Measurements from ENCODE around the gene TCF7L2.

TCF7L2 gene

DNA sequence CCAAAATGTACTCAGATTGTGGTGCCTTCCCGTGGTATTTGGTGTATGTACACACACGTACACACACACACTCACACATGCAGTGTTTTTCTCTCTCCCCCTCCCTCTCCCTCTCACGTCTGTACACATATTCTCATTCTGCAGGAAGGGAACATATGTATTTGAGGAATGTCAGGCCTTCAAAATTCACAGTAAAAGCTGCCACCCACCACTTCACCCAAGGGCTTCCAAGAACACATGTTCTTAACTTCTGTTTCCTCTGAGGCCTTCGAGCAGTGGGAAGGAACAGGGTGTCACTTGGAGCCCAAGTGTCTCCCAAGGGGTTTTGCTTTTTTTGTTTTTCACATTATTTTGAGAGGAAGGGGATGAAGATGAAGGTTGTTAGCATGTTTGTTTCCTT lies 198.9 kb downstream of the TCF7L2 start:
- no peak for DNase-seq (ENCODE audit: low spot score)

DNA sequence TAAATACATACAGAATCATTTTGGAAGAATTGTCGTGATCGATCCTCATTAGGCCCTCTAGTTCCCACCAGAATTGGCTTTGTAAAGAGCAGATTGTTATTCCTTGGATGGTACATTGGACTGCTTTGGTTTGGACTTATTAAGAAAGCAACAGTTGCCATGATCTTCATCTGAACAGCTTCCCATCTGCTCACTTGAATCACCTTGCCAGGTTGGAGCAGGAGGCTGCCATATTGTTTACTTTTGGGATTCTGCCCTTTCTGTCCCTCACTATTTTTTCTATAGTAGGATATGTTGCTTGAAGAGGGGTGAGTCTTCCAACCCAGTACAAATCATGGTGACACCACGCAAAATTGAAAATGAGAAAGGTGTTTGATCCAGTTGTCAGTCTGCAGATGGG lies 199.6 kb downstream of the TCF7L2 start:
- no peak for DNase-seq (ENCODE audit: low spot score)

- no peak for DNase-seq (ENCODE audit: low spot score)
Measured at GRCh38 chr10:113151190-113151666, 201.2 kb downstream of the TCF7L2 start.

GRCh38 chr10:113153493-113154102 lies 203.6 kb downstream of the TCF7L2 start:
- DNase-seq (ENCODE audit: low spot score), result no peak

DNA sequence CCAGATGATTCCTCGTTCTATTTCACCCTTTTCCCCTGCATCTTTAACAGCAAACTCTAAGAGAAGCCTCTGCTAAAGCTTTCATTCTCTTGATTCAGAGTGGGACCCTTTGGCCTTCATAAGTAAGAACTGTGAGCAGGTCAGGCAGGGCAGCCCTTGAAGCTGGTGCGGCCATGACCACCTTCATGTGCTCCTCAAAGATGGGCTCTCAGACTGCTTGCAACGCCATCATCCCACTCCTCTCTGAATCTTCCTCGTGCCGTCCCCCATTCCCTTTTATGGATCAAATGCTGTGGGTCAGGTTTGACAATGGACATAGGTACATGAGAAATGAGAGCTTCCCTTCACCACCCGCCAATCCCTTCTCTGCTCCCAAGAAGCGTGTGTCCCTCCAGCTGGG lies 207.4 kb downstream of the TCF7L2 start:
- DNase-seq (ENCODE audit: low spot score), result no peak

DNA sequence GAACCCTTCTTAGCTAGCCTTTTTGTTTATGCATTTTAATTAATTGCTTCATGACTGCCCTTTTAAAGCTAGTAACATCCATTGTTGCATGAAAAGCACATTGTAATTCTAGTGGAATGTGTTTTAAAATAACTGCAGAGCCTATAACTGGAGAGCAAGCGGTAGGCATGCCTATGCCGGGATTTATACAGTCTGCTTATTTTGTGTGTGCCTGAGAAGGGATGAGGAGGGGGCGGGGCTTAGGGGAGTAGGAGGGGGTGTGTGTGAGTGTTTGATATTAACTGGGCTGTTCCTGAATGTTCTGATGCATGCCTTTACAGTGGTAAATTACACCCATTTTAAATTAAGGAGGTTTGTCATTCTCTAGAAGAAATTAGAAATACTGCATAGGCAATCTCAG lies 208.1 kb downstream of the TCF7L2 start:
- no peak for DNase-seq (ENCODE audit: low spot score)

GRCh38 chr10:113159563-113159962 lies 209.5 kb downstream of the TCF7L2 start:
- no peak for DNase-seq (ENCODE audit: low spot score)

GRCh38 chr10:113160641-113161040 lies 210.6 kb downstream of the TCF7L2 start:
- no peak for DNase-seq (ENCODE audit: low spot score)

DNA sequence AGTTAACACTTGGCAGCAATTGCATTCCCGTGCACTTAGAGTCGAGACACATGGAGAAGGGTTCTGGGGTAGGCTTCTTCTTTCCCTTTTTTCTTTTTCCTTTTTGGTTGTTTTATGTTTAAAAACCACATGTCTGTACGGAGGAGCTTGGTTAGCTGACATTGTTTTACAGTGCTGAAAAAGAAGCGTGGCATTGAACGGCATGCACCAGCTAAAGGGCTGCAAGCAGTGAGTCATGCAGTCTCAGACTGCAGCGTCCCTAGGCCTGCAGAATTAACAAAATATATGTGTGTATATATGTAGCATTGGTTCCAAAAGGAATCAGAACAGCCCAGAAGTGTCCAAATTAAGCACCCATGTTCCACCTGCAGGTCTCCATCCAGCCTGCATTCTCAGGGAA lies 211.0 kb downstream of the TCF7L2 start:
- no peak for DNase-seq (ENCODE audit: low spot score)

- DNase-seq (ENCODE audit: low spot score), result no peak
Measured at GRCh38 chr10:113162960-113163359, 212.9 kb downstream of the TCF7L2 start.

DNA sequence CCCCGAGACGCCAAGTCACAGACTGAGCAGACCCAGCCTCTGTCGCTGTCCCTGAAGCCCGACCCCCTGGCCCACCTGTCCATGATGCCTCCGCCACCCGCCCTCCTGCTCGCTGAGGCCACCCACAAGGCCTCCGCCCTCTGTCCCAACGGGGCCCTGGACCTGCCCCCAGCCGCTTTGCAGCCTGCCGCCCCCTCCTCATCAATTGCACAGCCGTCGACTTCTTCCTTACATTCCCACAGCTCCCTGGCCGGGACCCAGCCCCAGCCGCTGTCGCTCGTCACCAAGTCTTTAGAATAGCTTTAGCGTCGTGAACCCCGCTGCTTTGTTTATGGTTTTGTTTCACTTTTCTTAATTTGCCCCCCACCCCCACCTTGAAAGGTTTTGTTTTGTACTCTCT lies 215.6 kb downstream of the TCF7L2 start:
- no peak for DNase-seq (ENCODE audit: low spot score)

DNA sequence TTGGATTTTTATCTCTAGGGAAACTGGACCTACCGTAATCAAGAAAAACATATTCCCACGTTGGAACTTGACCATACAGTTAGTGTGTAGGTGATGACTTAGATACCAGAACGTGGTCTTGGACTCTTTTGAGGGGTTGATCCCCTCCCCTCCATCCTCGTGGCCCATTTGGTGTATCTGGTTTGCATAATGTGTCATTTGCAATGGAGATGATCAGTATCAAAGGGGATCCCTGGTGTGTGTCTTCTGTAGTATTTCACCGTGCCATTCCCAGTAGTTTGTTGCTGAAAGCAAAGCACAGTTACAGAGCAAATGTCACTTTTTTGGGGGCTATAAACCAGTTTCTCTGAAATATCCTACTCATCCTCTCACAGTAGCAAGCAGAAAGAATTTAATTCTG lies 217.7 kb downstream of the TCF7L2 start:
- DNase-seq (ENCODE audit: low spot score), result no peak

DNA sequence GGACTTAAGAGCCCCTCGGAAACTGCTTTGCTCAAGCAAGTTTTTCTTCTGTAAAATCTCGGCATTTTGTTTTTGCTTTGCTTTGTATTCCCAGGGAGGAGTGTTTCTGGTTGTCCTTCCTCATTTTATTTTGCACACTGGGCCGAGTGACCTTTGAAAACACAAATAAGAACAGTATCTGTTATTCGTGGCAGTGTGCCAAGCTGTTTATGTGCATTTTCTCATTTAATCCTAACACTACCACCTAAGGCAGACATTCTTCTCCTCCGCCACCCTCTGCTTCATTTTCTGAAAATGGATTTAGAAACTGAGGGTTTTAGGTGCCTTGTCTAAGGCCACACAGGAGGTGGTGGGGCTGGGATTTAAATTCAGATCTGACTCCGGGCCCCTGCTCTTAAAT lies 218.5 kb downstream of the TCF7L2 start:
- DNase-seq (ENCODE audit: low spot score), result no peak

DNA sequence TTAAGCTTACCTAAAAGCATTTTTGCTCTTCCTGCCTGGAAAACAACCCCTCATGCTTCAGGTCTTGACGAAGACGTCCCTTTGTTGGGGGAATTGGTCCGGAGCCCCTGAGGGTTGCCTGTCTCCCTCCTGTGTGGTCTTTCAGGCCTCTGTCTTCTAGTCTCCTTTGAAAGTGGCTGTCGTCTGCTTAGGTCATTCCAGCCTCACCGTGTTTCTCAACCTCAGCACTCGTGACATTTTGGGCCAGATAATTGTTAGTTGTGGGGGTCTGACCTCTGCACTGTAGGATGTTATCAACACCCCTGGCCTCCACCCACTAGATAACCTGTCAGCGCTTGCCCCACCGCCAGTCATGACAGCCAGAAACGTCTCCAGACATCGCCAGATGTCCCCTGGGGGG lies 219.1 kb downstream of the TCF7L2 start:
- DNase-seq (ENCODE audit: low spot score), result no peak

- no peak for DNase-seq (ENCODE audit: low spot score)
Measured at GRCh38 chr10:113169853-113170460, 219.9 kb downstream of the TCF7L2 start.

DNA sequence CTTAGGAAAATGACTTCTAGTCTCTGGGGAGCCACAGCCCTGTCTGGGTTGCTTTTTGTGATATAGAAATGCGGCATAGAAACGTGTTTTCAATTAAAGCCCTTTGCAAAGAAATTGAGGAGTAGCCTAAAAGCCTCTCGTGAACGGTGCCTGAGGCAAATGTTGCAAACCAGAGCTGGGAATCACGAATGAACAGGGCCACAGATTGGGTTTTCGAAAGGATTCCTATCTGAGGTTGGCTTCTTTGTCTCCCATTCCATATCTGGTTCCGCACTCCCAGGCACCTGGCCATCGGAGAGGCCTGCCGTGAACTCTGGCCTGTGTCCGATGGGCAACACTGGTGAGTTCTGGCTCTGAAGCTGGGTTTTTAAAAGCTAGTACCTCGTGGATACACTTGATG lies 221.6 kb downstream of the TCF7L2 start:
- DNase-seq (ENCODE audit: low spot score), result no peak

- DNase-seq (ENCODE audit: low spot score), result no peak
Measured at GRCh38 chr10:113175176-113175575, 225.1 kb downstream of the TCF7L2 start.

DNA sequence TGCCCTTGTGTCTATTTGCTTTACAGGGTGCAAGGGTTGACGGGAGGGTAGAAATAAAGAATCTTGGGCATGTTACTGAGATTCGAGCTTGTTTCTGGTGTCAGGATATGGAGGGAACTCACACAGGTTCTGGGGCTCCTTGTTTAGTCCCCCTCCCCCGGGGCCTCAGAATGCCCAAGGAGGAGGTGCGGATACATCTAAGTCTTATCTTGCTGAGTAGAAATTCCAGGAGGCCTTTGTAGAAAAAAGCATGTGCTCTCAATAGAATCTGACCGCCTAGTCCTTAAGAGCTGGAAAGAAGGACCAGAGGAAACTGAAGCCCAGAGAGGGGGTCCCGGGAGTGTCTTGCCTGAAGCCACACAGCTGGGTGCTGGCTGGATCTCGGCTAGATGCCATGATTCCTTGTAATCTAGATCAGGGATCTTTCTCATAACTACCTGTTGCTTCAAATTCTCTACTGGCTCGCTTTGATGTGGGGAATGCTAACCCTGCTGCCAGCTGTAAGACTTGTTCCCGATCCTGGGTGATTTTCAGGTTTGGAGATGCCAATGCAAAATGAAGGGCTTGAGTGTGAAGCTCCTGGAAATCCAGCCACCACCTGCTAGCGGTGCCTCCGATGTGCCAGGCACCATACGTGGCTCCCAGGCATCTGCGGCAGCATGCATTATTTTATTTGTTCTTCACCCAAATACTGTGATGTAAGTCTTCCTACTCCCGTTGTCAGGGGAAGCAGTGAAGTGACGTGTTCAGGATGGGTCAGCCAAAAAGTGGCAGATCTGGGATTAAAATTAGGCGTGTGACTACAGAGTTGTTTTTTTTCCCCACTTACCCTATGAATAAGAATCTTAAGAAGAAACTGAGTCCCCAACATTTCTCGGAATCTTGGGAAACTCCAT lies 226.0 kb downstream of the TCF7L2 start:
- no peak for DNase-seq (ENCODE audit: low spot score)

- no peak for DNase-seq (ENCODE audit: low spot score)
Measured at GRCh38 chr10:113176652-113177155, 226.7 kb downstream of the TCF7L2 start.

GRCh38 chr10:113177156-113177935 lies 227.3 kb downstream of the TCF7L2 start:
- DNase-seq (ENCODE audit: low spot score), result no peak

DNA sequence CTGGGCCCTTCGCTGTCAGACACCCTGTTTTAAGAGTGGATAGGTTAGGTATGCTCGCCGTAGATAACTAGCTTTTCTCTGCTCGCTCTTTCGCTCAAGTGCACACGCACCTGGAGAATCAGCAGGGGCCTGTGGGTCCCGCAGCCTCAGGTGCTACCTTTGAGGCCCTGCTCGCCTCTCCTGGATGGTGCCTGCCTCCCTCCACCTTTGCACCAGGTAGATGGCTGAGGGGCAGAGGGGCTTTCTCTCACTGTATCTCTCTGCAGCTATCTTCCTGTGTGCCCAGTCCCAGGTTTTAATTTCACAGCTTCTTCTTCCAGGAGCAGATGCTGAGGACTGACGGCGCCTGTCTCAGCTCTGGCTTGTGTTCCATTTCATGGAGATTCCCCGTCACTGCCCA lies 227.9 kb downstream of the TCF7L2 start:
- no peak for DNase-seq (ENCODE audit: low spot score)

GRCh38 chr10:113178771-113179170 lies 228.7 kb downstream of the TCF7L2 start:
- DNase-seq (ENCODE audit: low spot score), result no peak

Data from CD4-positive, alpha-beta T cell treated with Interleukin-6 at 100 ng/mL for 8 hours (primary cell).